Measurements from ENCODE around the gene DRD2. TPM values are rescaled to one million over a fixed set of nuclear protein-coding genes. Genes with fewer than 3 reads are reported as not detected.

DRD2 gene
- total RNA-seq, 1 donor from 2014 or later, result not detected

DNA sequence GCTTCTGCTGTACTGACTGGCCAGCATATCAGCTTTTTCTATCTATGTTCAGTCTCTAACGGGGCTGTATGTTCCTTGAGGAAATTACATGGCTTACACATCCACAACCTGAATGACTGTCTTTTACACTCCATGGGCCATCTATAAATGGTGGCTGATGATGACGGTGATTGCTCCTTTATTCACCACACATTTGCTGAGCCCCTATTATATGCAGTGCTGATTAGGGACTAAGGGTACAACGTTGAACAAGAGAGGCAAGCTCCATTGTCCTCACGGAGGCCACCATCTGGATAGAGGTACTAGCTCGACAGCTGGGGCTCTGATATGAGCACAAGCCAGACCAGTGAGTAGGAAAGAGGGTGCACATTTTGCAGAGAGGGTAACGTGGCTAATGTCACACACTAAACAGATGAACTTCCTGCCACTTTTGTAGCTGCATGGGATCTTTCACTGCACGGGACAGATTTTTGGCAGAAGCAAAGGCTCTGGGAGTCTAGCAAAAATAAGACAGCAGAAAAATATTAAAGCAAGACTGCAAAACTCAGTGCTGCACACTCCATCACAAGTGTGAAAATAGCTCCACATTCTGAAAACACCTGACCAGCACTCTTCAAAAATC, 30.6 kb downstream of the DRD2 start:
- intact Hi-C loops (cut with micrococcal nuclease), result no loop called here

DNA sequence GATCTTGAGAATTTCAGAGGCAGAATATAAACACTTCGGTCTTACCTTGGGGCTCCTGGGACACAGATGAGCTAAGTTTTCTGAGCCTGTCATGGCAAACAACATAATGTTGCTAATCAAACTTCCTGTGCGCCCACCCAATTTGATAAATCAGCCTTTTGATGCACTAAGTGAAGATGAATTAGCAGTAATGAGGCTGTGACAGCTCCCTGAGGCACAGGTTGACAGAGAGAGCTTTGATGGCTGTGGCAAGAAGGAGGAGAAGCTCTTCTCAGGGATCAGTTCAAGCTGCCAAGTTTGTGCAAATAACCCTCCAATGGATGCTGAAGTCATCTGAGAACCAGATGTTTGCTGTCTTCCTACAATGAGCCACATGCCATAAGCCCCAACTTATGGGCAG, 34.4 kb downstream of the DRD2 start:
- ChIA-PET CTCF (no interaction called here), POLR2A (no interaction called here)
- Mint-ChIP-seq H3K27me3 (peaks cover 13% of the 10 kb centered on the region), H3K36me3 (ENCODE audit: low read depth) (no peaks in the 10 kb centered on the region), H3K4me3 (no peak overlapping the region), H3K9me3 (no peaks in the 10 kb centered on the region), H3K4me1 (no peaks in the 10 kb centered on the region), H3K27ac (no peak overlapping the region)
- DNase-seq, result no peak
- ATAC-seq (ENCODE audit: low read depth), result no peak
- intact Hi-C loops (cut with micrococcal nuclease), result no loop called here
- TF ChIP-seq, protein P1, sequence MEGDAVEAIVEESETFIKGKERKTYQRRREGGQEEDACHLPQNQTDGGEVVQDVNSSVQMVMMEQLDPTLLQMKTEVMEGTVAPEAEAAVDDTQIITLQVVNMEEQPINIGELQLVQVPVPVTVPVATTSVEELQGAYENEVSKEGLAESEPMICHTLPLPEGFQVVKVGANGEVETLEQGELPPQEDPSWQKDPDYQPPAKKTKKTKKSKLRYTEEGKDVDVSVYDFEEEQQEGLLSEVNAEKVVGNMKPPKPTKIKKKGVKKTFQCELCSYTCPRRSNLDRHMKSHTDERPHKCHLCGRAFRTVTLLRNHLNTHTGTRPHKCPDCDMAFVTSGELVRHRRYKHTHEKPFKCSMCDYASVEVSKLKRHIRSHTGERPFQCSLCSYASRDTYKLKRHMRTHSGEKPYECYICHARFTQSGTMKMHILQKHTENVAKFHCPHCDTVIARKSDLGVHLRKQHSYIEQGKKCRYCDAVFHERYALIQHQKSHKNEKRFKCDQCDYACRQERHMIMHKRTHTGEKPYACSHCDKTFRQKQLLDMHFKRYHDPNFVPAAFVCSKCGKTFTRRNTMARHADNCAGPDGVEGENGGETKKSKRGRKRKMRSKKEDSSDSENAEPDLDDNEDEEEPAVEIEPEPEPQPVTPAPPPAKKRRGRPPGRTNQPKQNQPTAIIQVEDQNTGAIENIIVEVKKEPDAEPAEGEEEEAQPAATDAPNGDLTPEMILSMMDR (IDR thresholded peaks at IDR 0.05), result no peak

More for the DNA sequence above, 30.6 kb downstream of the DRD2 start:
- Mint-ChIP-seq H3K36me3 (ENCODE audit: low read depth) (no peaks in the 10 kb centered on the region), H3K27me3 (peaks cover 22% of the 10 kb centered on the region), H3K27ac (no peak overlapping the region), H3K9me3 (no peaks in the 10 kb centered on the region), H3K4me3 (no peak overlapping the region), H3K4me1 (no peaks in the 10 kb centered on the region)
- ChIA-PET CTCF (no interaction called here), POLR2A (no interaction called here)
- DNase-seq (no peak), ATAC-seq (ENCODE audit: low read depth) (no peak)
- TF ChIP-seq, protein P1 (IDR thresholded peaks at IDR 0.05), result no peak

DNA sequence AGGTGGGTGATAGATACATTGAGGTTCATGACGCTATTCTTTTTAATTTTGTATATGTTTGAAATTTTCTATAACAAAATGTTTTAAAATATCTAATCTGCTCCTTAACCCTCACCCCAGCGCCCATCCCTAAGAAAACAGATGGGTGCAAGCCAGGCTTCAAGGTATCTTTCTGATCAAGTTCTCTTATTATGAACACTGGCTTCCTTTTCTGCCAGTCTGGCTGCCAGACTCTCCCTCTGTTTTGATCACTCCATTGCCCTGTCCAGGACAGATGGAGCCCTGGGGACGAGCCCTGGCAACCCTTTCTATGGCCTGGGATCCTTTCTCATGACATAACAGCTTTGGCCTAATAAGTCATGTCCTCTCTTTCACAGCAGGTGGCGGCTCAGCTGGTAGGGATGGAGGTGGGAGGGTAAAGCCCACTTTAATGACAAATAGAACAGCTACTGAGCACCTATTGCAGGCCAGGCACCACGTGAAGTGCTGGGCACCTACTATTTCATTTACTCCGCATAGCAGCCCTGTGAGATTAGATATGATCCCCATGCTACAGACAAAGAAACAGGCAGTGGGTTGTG, 38.4 kb downstream of the DRD2 start:
- CTCF ChIA-PET, result no interaction called here
- H3K36me3 Mint-ChIP-seq (ENCODE audit: low read depth), result no peaks in the 10 kb centered on the region
- DNase-seq, result no peak
- H3K9me3 Mint-ChIP-seq, result no peaks in the 10 kb centered on the region
- H3K27me3 Mint-ChIP-seq, result peaks cover 10% of the 10 kb centered on the region
- H3K4me1 Mint-ChIP-seq, result no peaks in the 10 kb centered on the region
- H3K27ac Mint-ChIP-seq, result no peak overlapping the region
- ATAC-seq (ENCODE audit: low read depth), result no peak
- TF ChIP-seq, protein P1 (IDR thresholded peaks at IDR 0.05), result no peak
- intact Hi-C loops (cut with micrococcal nuclease), result no loop called here
- POLR2A ChIA-PET, result no interaction called here
- no peak overlapping the region for H3K4me3 Mint-ChIP-seq

DNA sequence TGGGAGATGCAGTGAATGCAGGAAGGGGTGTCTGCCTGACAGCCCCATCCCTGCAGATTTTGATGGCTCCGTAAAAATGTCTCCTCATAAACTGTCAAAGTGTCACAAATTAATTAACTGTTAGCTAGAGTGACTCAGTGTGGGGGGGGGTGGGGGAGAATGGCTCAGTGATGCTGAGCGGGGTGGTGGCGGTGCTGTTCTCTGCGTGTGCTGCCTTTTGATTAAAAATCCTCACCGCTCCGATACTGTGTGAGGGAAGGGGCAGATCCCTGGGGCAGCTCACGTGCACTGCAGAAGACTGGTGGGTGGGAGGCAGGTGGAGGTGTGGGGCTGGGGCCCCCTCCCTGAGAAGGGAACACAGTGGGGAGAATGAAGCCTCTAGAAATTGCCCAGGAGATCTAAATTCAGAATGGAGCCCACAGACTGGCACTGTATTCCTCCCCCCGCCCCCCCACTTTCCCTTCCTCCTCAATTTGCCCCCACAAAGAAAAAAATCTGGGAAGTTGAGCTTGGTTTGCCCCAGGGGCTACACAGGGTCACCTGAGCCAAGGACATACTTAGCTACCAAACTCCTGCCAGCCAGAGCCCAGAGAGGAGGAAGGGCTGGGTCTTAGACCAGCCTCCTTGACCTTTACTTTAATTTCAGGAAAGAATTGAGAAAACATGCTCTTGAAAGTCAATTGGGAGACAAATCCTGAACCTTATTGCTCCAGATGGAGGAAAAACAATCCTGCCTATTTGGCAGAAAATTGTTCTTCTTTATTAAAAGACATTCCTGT, 39.8 kb downstream of the DRD2 start:
- intact Hi-C loops (cut with micrococcal nuclease), result no loop called here
- Mint-ChIP-seq H3K27me3 (peaks cover 7% of the 10 kb centered on the region), H3K4me3 (no peak overlapping the region), H3K27ac (no peak overlapping the region), H3K4me1 (no peaks in the 10 kb centered on the region), H3K9me3 (no peaks in the 10 kb centered on the region), H3K36me3 (ENCODE audit: low read depth) (no peaks in the 10 kb centered on the region)
- CTCF ChIA-PET, result no interaction called here
- ATAC-seq (ENCODE audit: low read depth), result no peak
- no peak for DNase-seq
- POLR2A ChIA-PET, result no interaction called here
- TF ChIP-seq, protein P1 (IDR thresholded peaks at IDR 0.05), result no peak

DNA sequence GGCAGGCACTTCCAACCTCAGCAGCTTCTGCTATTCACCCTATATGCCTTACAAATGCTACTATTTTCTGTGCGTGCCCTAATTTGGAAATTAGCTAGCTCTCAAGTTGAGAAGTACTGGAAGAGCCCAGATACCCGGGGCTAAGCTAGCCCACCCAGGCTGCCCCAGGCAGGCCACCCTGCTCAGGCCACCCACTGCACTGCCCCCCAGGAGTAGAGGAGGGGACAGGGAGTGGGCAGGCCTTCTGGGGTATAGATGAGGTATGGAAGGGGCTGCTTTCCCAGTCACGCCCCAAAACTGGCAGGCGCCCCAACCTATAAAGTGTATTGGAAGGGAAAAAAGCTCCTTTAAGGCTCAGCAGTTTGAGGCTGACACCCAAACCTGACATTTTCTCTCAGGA, 43.5 kb downstream of the DRD2 start:
- TF ChIP-seq, protein P1 (IDR thresholded peaks at IDR 0.05), result no peak
- CTCF ChIA-PET, result no interaction called here
- intact Hi-C loops (cut with micrococcal nuclease), result no loop called here
- no peaks in the 10 kb centered on the region for H3K4me1 Mint-ChIP-seq
- H3K27ac Mint-ChIP-seq, result no peak overlapping the region
- H3K9me3 Mint-ChIP-seq, result no peaks in the 10 kb centered on the region
- no peak overlapping the region for H3K4me3 Mint-ChIP-seq
- POLR2A ChIA-PET, result no interaction called here
- ATAC-seq (ENCODE audit: low read depth) (no peak), DNase-seq (no peak)
- H3K36me3 Mint-ChIP-seq (ENCODE audit: low read depth), result no peaks in the 10 kb centered on the region
- peaks cover 4% of the 10 kb centered on the region for H3K27me3 Mint-ChIP-seq

All from activated B cell treated with CpG ODN at 0.5 μM for 24 hours (primary cell).